Smooth muscle cell (in vitro differentiated cells): ENCODE results near the gene IFNA16. TPM values are rescaled to one million over a fixed set of nuclear protein-coding genes. Genes with fewer than 3 reads are reported as not detected.
A peak's percentile ranks its signal among the peaks of the same experiment; 100 is the strongest.
"Not testable (repeated sequence)": the region's sequence is repeated elsewhere in the genome, so short reads cannot be mapped to it uniquely, and the experiment has no call there.

Experiments
- DNase-seq: peaks from one replicate; lab custom pipeline; 2025; ENCODE audit not compliant: unreplicated experiment; lab: John Stamatoyannopoulos, UW
- H2AFZ ChIP-seq: fragments of 200-600 bp; sonication (generic); 2 replicates; pipeline ENCODE4 v1.6.0; 2016; ENCODE audit warnings: antibody characterized with exemption, low read depth, mild to moderate bottlenecking
- H3F3A ChIP-seq: fragments of 200-600 bp; sonication (generic); 2 replicates; pipeline ENCODE4 v1.6.0; 2017; ENCODE audit warnings: antibody characterized with exemption, low read depth
- H3K27ac ChIP-seq: fragments of 200-600 bp; sonication (generic); 2 replicates; pipeline ENCODE4 v1.5.1; 2016; ENCODE audit warnings: low read depth, mild to moderate bottlenecking
- H3K27me3 ChIP-seq: fragments of 200-600 bp; sonication (generic); 2 replicates; pipeline ENCODE4 v1.6.1; 2016; ENCODE audit warnings: low read depth, mild to moderate bottlenecking
- H3K36me3 ChIP-seq: fragments of 200-600 bp; sonication (generic); 2 replicates; pipeline ENCODE4 v1.5.1; 2016; ENCODE audit warnings: low read depth
- H3K4me1 ChIP-seq: fragments of 200-600 bp; sonication (generic); 2 replicates; pipeline ENCODE4 v1.5.1; 2016; ENCODE audit warnings: low read depth
- H3K4me2 ChIP-seq: fragments of 200-600 bp; sonication (generic); 2 replicates; pipeline ENCODE4 v1.6.0; 2016; ENCODE audit warnings: mild to moderate bottlenecking
- H3K4me3 ChIP-seq: fragments of 200-600 bp; sonication (generic); 2 replicates; pipeline ENCODE4 v1.5.1; 2016; ENCODE audit warnings: mild to moderate bottlenecking
- H3K79me2 ChIP-seq: fragments of 200-600 bp; sonication (generic); 2 replicates; pipeline ENCODE4 v1.6.0; 2016; ENCODE audit warnings: low read depth, mild to moderate bottlenecking
- H3K9ac ChIP-seq: fragments of 200-600 bp; sonication (generic); 2 replicates; pipeline ENCODE4 v1.6.0; 2016; ENCODE audit warnings: low read depth
- H3K9me3 ChIP-seq: fragments of 200-600 bp; sonication (generic); replicated peaks from 2 replicates; pipeline ENCODE4 v1.5.1; 2016; ENCODE audit warnings: low read depth
- H4K20me1 ChIP-seq: fragments of 200-600 bp; sonication (generic); 2 replicates; pipeline ENCODE4 v1.6.0; 2016; ENCODE audit warnings: low read depth
- CTCF ChIP-seq: fragments of 200-600 bp; sonication (generic); IDR thresholded peaks from 2 replicates; pipeline ENCODE4 v1.5.1; 2017; ENCODE audit warnings: borderline replicate concordance, mild to moderate bottlenecking, antibody characterized with exemption; ENCODE audit not compliant: insufficient read depth, poor library complexity, severe bottlenecking
- WGBS: methylation state at CpG from one replicate; pipeline ENCODE4 v1.1.7; 2016; ENCODE audit warnings: low lambda C conversion rate; 5-methylcytosine and 5-hydroxymethylcytosine counted together
- polyA plus RNA-seq: library from polyadenylated mRNA; unstranded; fragments of >200 nt; fragmentation: Nextera tagmentation; extraction: Ambion mirVana; gene quantifications from 2 replicates; pipeline ENCODE4 v1.2.1, GENCODE V29; 2016
- total RNA-seq: library from RNA; depleted of rRNA; stranded (reverse); fragments of >200 nt; gene quantifications from 2 replicates; pipeline ENCODE4 v1.2.3, GENCODE V29; 2014

IFNA16 gene
- total and polyA plus RNA-seq, 2 experiments from 2014 or later, result not detected

DNA sequence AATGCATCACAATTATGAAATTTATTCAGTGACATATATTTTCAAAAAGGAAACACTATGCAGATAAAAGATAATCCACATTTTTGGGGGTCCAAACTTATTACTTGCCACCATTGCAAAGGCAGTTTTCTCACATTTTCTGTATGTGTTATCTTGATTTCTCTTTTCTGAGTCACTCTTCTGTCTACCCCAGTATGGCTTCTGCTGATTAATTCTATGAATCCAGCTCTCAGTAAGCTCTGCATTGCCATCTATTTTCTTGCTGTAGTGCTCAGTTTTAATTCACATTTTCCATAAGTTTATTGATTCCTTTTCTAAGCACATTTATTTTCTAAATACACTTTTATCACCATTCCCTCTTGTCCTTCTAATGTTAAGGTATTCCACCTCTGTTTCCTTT is 11.9 kb downstream of the IFNA16 start:
- H4K20me1 ChIP-seq, result no peaks in the 10 kb centered on the region
- H3K9me3 ChIP-seq, result no peaks in the 10 kb centered on the region
- no peaks in the 10 kb centered on the region for H3F3A ChIP-seq
- TF ChIP-seq CTCF, result no peak
- H3K36me3 ChIP-seq, result no peaks in the 10 kb centered on the region
- H3K79me2 ChIP-seq, result no peaks in the 10 kb centered on the region
- no peak overlapping the region for H3K4me3 ChIP-seq
- H2AFZ ChIP-seq, result no peak overlapping the region
- no peak overlapping the region for H3K9ac ChIP-seq
- no peak overlapping the region for H3K4me2 ChIP-seq
- H3K27ac ChIP-seq, result no peak overlapping the region
- no peaks in the 10 kb centered on the region for H3K4me1 ChIP-seq
- peaks cover 8% of the 10 kb centered on the region for H3K27me3 ChIP-seq
- no peak for DNase-seq

GRCh38 chr9:21202105-21202504 is 15.0 kb downstream of the IFNA16 start, which contains the start of gene IFNA7:
Gene IFNA7 (minus strand): TSS chr9:21202205. CDS start chr9:21202165, 40 bp downstream.
- not testable (repeated sequence) for H3K4me3 ChIP-seq, H3K9me3 ChIP-seq, H4K20me1 ChIP-seq, DNase-seq, H3K27ac ChIP-seq, H3K79me2 ChIP-seq, H2AFZ ChIP-seq, H3K9ac ChIP-seq, H3K4me1 ChIP-seq, H3K36me3 ChIP-seq, H3K4me2 ChIP-seq, H3F3A ChIP-seq
- 71% methylated on average over 4 of the region's 4 CpGs for WGBS
- peaks cover 14% of the 10 kb centered on the region for H3K27me3 ChIP-seq

GRCh38 chr9:21194867-21195776 is 22.0 kb downstream of the IFNA16 start:
- peak; percentile 57 for TF ChIP-seq CTCF
- Histone ChIP-seq H3K4me3 (peak overlapping the region; percentile 15), H2AFZ (peak overlapping the region; percentile 6), H3K4me2 (peak overlapping the region; percentile 60)
- not testable (repeated sequence) for H4K20me1 ChIP-seq, H3K9me3 ChIP-seq, H3K36me3 ChIP-seq, H3K27ac ChIP-seq, H3F3A ChIP-seq, H3K4me1 ChIP-seq, H3K27me3 ChIP-seq, H3K9ac ChIP-seq, DNase-seq, H3K79me2 ChIP-seq
- WGBS, result 42% methylated on average over 6 of the region's 6 CpGs

DNA sequence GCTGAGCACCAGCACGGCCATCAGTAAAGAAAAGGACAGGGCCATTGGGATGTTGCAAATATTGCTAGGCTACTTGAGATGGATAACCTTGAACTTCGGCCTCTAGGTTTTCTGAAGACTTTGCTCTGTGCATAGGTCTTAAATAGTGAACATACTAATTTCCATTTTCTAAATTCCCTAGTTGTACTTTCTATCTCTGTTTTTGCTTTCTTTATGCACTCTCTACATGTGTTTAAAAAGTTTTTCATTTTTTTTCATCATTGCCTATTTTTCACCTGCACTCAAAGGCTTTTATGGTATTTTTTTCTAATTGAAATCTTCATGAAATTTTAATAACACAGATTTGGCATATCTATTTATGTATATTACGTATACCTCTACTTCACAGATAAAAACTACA is 29.6 kb downstream of the IFNA16 start, which contains the start of gene IFNA4:
Gene IFNA4 (minus strand): TSS at position 101 of the 400 bp plus-strand sequence. CDS start 56 bp downstream, at position 45.
- not testable (repeated sequence) for H3F3A ChIP-seq, H3K79me2 ChIP-seq, H3K4me3 ChIP-seq, H3K9ac ChIP-seq, H3K36me3 ChIP-seq, H2AFZ ChIP-seq, H4K20me1 ChIP-seq, H3K27ac ChIP-seq, H3K4me2 ChIP-seq, DNase-seq, H3K9me3 ChIP-seq, H3K27me3 ChIP-seq, H3K4me1 ChIP-seq
- 88% methylated on average over 3 of the region's 3 CpGs for WGBS
